Activated CD4-positive, alpha-beta T cell treated with anti-CD3 and anti-CD28 coated beads, Interleukin-10, Interleukin-2, amounts not matched to agents 100 ng/mL and 50 ng/mL, durations not matched to agents 16 hours and 8 hours (primary cell): ENCODE results near the gene CREG1.

ENCODE experiments used
- DNase-seq: peaks from one replicate; pipeline ENCODE4 v3.0.0-alpha.2; 2020

The CREG1 gene

DNA sequence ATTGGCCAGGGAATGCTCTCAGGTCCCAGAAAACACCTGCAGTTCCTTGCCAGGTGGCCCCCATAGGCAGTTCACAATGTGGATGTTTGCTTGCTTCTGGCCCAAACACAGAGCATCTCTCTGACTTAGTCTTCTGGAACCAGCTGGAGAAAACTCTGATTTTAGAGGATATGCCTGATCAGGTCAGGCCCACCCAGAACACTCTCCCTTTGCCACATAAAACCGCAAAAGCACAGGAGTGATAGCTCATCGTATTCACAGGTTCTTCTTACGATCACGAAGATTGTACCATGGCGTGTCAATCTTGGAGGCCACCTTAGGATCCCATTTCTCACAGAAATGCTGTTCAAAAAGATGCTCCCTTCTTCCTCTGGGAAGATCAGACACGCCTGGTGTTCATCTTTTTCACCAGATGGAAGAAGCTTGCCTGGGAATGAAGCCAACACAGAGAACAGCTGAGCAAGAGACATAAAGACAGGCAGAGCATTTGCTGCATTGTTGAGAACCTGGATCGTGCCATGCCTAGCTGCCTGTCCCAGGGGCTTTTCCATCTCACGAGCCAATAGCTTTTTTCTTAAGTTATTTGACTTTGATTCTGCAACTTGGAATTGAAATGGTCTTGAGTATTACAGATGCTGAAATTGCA is 23.6 kb downstream of the CREG1 start:
- no peak for DNase-seq

DNA sequence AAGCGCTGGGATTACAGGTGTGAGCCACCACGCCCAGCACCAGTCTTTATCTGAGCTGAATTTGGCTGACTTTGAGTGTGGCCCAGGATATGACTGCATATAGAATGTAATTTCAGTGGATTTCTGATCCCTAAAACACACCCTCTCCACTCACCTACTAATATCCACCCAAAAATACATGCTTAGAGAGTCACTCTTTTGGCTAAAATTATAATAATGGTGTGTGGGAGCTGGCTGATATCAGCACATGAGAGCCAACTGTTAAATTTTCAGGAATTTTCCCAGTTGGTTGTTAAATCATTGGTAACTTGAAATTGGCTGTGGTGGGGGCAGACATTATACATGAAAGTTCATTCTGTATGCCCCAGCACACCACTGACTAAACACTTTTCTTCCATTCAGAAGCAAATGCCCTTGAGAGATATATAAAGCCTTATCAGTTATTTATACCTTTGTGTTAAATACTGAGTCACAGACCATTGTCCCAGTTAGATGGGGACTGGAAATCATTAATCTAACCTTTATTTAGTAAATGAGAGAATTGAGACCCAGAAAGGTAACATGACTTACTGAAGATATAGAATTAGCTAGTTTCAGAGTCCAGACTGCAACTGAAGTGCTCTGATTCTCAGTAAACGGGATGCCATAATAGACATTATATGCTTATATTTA is 25.4 kb downstream of the CREG1 start:
- no peak for DNase-seq

DNA sequence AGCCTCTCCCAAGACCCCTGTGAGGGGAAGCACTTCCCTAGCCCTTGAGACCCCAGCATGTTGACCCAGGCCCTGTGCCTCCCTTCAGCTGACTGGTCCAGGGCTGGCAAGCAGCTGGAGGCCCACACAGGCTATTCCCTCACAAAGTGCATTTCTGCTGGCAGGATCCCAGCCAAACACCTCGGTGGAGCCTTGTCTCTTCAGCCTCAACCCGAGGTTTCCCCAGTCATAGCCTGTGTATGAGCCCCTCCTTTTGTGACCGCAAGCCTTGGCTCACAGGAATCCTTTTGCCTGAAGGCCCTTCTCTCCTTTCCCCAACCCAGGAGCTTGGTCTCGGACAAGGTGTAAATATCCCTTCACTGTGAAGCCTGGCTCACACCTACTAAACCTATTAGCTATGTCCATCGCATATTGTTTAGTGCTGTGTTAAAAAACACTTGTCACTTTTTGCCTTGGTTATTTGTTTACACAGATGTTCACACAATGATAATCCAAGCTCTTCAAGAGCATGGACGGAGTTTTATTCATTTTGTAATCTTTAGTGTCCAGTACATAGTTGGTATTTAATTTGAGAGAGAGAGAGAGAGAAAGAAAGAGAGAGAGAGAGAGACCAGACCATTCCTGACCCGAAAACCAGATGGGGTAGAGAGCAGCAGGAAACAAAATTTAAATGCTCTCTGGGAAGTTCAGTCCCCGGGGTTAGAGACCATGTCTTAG is 26.7 kb downstream of the CREG1 start:
- DNase-seq: no peak

DNA sequence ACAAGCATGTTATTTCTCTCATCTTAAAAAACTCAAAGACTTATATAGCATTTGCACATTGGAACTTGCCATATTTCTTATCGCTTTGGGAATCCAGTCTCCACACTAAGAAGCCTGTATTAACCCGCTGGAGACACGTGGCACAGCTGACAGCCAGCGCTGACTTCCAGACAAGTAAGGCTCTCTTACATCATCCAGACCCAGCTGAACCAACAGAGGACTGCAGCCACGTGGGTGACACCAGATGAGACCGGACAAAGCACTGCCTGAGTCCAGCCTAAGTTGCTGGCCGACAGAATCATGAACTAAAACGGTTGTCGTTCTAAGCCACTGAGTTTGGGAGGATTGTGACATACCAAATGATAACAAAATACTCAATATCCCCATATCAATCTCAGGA is 28.9 kb downstream of the CREG1 start:
- DNase-seq: no peak

DNA sequence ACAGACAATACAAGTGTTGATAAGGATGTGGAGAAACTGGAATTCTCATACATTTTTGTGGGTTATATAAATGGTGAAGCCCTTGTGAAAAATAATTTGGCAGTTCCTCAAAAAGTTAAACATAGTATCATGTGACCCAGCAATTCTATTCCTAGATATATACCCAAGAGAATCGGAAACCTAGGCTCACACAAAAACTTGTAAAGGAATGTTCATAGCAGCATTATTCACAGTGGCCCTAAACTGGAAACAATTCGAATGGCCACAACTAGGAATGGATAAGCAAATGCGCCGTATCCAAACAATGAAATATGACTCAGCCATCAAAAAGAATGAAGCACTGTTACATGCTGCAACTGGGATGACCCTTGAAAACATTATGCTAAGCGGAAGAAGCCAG is 31.3 kb downstream of the CREG1 start:
- DNase-seq: no peak

DNA sequence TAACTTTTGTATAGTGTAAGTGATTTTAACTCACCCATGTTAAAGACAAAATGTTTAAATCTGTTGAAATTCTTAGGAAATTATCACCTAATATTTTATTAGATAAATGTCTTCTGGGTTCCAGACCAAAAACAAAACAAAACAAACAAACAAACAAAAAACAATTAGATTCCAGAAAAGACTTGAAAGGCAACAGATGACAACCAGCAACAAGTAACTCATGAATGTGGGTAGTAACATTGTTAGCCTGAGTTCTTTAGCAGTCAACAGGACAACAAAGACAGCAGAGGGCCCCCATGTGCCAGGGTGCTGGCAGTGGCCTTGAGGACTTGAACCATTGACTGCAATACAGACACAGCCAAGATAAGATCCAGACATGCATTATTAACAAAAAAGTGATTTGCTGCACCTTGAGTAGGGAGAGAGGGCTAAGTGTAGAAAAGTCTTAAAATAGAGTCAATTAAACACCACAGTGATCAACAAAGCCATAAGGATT is 32.8 kb downstream of the CREG1 start:
- DNase-seq: peak; percentile 32

DNA sequence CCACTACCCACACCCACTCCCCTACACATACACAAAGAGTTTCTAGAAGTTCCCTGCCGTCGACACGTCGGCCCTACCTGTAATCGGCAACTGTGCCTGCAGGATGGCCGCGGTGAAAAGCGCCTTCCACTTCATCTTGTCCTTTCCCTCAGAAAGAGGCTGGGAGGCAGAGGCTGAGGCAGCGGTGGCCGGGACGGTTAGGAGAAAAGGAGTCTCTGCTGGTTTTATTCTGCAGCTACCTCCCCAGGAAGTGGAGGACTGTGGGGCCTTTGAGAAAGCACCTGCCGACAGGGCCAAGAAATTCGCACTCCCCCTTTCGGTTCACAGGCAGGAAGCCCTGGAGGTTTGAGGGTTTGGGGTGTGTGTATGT is 35.2 kb downstream of the CREG1 start, which contains the start of gene CD247:
CD247 (minus strand) TSS at position 199 of the 370 bp plus-strand sequence; CDS start at position 135, 64 bp downstream.
- peak; percentile 88 for DNase-seq

DNA sequence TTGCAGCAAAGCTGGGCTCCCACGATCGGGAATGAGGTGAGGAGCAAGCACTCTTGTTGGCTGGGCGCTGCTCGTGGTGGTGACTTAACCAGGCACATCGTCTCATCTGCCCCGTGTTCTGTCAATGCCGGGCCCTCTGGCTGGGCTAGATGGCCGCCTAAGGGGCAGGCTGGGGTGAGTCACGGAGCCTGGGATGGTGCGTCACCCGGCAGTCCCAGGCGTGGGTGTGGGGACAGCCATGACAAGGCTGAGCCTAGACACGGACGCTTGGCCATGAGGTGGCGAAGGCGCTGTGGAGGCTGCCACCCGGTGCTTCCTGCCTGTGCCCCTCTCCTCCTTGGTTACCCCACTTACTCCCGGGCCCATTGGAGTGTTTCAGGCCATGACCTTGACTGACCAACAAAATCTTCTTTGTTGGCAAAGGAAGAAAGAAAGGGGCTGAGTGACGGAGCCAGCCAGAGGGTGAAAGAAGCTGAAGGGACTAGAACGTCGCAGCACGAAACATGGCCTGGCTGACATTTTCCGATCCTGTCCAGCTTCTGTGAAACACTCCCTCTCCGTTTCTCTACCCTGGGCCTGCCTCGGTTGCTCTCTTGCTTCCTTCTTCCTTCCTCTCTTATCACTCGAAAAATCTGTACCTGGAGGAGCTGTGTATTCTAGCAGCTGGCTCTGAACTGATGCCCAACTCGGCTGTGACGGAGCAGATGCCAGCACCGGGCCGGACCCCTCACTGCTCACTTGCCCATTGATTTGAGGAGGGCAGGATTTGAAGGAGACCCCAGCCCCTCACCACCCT is 35.8 kb downstream of the CREG1 start:
- DNase-seq: peak; percentile 92

DNA sequence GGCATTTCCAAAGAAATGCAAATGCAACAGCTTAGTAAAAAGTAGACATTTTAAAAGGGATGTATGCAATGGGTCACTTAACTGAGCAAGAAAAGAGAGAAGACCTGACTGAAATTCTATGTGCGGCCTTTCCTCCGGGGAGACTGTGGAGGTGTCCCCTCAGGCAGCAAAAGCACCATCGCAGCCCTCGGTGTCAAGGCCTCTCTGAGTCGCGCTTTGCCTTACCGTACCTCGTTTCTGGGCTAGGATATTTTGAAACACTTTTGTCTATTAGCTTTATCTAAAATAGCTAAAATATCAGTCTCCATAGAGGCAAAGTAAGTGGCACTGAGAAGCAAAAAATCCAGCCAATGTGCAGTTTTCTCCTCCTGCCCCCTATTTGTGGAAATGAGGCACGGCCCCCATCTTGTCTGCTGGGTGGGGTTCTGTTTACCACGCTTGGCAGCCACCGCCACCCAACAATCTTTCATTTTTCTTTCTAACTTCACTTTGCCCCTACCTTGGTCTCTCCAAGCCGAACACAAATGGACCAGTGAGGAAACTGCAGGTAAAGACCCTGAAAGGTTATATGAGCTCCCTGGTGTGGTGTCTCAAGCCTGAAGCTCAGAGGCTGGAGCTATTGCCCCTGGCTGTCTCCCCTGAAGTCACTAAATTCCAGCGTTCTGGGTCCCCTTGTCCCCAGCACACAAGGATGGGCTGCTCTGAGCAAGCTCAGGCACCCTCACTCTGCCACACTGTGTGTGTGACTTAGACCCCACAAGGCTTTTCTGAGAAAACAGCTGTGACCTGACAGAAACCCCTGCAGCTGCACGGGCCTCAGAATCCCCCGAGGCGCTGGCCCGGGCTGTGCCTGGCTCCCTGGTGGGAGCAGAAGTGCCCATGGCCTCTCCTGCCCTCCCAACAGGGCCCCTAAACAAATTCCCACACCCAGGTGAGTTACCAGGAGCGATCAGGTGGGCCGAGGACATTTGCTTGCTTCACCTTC is 36.9 kb downstream of the CREG1 start:
- peak; percentile 37 for DNase-seq

DNA sequence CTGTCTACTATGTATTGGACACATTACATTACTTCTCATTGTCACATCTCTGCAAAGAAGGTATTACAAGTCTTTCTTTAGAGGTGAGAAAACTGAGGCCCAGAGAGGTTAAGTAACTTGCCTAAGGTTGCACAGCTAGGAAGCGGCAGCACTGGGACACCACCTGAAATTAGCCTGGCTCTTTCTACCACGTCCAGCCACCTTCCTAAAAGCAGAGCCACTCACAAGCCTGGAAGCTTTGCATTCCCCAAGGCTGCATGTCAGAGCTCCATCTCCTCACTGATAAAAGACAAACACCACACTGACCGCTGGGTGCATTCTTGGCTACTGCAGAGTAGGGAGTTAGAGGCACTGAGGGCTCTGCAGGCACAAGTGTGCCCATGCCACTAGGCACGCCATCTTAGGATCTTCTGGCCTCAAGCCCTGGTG is 37.7 kb downstream of the CREG1 start:
- peak; percentile 44 for DNase-seq

DNA sequence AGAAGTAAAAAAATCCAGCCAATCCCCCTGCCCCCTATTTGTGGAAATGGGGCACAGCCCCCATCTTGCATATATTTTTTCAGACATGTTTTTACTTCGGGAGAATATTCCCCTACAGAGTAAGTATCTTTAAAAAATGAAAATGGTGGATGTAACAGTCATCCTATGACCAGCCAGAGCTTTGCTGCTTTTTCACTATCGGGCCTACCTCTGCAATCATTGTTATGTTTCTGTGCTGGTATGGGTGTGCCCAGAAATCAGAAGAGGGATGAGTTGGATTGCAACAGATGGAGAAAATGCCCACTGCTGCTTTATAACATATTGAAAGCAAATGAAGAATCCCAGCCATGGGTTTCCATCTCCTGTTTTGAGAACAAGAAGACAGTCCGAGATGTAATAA is 38.1 kb downstream of the CREG1 start:
- peak; percentile 48 for DNase-seq

DNA sequence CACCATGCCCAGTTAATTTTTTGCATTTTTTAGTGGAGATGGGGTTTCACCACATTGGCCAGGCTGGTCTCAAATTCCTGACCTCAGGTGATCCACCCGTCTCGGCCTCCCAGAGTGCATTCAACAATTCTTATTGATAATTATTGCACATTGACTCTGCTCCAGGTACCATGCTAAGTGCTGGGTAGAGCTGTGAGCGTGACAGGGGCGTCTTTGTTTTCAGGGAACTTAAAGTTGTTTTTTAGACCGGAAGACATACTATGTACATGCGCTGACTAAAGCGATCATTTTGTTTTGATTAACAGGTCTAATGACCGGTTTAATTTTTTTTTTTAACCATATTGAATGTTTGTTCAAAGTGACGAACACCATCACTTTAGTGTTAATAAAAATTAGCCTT is 39.3 kb downstream of the CREG1 start:
- peak; percentile 25 for DNase-seq

DNA sequence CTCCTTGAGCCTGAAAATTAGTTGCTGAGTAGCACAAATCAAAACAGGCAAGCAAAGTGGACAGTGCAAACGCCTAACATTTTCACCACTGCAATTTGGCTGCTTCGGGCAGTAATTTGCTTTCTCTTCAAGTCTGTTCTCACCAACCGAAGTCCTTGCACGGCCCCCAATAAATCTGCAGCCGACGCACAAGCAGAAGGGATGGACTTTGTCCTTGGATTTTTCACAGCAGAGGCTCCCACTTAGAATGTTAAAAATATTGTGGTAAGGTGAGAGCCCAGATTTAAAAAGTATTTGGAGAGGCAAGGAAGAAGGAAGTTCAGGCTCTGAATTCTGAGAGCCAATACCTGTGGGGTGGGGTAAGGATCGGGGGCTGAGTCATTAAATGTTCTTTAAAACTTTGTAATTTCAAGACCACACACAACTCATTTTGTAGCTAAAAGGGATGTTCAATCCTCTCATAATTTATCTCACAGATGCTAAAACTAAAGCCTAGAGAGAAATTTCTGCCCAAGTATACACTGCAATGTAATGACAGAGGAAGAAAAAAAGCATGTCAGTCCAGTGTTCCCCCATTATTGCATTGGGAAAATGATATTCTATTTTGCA is 41.4 kb downstream of the CREG1 start:
- peak; percentile 58 for DNase-seq

DNA sequence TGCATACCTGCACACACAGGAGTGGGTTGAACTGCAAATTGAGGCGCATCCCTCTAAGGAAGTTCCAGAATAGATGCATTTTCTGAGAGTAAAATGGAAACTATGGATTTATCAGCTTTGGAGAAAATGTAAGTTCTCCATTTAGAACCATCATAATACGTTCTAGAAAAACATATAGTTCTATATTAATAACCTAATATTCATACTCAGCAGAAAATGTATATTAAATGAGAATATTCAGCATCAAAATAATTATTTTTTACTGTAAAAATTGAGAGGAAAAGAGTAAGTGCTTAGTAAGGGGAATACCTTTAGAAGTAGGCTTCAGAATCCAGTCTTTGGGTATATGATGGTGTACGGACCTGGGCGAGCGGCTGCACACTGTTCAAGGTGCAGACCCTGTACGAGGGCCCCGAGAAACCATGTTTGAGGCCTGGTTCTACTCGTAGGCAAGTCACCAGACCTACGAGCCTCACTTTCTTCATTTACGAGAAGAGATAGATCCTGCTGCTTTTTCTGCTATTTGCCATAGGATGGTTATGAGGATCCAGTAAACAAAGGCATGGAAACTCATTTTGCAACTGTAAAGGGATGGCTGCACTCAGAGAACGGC is 42.1 kb downstream of the CREG1 start:
- no peak for DNase-seq

DNA sequence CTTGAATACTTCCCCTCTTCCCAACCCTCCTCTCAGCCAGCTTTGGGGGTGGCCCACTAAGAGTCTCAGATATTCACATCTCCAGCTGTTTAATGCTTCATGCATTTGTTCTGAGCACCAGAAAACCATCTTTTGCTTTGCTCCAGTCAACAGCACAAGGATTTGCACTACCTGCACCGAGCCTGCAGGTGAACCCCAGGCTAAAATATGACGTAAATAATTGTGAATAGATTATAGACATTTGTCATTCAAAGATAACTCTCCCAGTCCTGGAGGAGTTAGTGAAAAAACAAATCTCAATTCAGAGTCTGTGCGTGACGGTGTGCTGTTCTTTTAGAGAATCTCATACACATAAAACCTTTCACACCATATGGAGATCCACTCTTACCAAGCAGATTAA is 42.7 kb downstream of the CREG1 start:
- DNase-seq: no peak

DNA sequence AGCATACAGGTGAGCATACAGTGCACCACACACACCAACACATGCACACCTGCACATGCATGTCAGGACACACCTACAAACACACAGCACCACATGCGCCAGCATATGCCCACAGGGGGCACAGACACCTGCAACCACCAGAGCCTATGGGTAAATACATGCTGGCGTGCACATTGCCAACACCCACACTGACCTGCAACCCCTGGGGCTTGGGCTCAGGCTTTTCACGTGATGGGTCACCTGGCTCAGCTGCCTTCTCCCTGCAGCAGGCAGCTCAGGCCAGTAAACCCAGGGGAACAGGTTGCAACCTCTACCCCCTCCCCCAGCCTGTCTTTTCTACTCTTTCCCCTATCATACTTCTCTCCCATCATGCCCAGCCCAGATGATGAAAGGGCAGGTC is 43.3 kb downstream of the CREG1 start:
- no peak for DNase-seq

DNA sequence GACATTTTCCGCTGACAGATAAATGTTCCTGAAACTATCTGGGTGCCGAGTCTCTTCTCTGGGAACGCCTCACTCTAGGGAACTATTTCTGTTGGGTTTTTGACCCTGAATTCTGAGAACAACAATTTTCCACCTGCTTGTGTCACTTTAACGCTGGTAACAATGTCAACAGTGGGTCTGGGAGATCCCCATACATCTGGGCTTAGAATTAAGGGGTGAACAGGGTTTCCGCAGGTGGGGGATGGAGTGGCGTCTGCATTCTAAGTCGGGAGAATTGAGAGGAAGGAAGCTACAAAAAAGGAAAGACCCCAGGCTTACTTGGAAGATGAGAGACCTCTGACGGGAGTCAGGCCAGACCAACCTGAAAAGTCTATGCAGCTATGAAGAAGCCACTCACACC is 44.0 kb downstream of the CREG1 start:
- no peak for DNase-seq

DNA sequence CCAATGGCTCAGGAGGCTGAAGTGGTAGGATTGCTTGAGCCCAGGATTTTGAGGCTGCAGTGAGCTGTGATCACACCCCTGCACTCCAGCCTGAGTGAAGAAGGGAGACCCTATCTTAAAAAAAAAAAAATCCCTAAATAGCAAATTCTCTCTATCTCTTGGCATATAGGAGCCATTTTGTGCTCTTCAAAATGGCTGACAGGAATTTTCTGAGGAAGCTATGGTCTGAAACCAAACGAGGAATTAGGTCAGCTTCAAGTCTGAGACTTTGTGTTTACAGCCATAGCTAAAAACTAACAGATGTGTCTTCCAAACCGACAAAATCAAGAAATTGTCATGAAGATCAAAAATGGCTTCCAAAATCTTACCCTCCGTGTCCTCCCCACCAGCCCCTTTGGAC is 45.8 kb downstream of the CREG1 start:
- DNase-seq: no peak

DNA sequence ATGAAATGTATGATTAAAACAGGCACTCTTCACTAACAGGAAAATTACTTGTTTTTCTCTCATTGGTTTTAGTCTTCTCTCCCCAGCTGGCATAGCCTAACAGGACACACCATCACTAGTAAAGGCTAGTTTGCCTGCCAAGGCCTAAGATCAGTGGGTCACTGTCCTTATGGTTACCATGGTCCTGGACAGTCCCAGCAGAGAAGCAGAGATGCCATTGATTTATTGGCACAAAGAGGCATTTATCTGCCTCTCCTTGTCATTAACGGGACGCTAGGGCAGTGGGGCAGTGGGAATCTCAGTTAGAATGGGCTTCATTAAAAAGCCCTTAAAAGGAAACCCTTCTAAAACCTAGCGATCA is 49.1 kb downstream of the CREG1 start:
- no peak for DNase-seq

DNA sequence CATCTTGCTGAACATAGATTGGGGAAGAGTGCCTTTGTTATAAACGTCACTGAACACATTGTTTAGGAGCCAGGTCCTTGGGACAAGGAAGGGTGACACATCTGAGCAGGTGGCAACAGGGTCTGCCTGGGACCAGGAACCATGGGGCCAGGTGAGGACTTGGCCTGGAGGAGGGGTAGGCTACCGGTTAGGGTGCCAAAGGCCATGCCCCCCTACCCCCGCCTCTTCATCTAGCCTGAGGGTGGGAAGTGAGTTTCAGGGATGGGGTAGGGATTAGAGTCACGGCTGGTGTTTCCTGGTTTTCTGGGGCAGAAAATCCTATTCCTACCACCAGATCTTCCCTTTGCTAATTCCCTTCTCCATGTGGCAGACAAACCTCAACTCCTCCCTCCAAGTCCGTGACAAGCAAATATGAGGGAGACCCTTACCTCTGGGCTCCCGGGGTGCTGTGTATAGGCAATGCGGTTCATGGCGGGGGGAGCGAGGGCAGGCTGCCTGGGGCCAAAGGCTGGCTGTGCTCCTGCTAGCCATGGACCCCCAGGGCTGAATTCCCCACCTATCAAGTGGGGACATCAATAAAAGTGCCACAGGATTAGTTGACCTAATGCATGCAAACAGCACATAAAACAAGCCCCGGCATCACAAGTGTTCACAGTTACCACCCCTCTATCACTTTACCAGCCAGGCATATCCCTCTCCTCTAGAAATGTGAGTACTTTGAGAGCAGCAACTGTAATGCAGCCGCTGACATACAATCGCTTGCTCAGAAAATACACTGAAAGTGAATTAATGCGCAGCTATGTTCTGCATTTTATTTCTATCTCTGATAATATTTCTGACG is 49.7 kb downstream of the CREG1 start:
- no peak for DNase-seq
